ENCODE data around the gene MGAT5.

The MGAT5 gene

DNA sequence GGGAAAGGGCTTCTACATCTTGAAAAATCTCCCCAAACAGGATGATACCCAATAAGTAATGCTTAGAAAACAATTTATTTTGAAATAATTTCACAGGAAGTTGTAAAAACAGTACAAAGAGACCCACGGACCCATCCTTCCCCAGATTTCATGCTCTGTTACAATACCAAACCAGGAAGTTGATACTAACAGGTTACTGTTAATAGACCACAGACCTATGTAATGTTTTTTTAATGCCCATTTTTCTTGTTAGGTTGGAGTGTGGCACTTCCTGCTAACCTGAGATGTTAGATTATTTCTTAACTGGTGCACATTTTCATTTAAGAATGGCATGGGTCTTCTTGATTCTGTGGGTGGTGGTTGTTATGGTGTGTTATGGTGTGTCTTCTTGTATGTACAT, 21.4 kb upstream of the MGAT5 start:
- no peak for DNase-seq

DNA sequence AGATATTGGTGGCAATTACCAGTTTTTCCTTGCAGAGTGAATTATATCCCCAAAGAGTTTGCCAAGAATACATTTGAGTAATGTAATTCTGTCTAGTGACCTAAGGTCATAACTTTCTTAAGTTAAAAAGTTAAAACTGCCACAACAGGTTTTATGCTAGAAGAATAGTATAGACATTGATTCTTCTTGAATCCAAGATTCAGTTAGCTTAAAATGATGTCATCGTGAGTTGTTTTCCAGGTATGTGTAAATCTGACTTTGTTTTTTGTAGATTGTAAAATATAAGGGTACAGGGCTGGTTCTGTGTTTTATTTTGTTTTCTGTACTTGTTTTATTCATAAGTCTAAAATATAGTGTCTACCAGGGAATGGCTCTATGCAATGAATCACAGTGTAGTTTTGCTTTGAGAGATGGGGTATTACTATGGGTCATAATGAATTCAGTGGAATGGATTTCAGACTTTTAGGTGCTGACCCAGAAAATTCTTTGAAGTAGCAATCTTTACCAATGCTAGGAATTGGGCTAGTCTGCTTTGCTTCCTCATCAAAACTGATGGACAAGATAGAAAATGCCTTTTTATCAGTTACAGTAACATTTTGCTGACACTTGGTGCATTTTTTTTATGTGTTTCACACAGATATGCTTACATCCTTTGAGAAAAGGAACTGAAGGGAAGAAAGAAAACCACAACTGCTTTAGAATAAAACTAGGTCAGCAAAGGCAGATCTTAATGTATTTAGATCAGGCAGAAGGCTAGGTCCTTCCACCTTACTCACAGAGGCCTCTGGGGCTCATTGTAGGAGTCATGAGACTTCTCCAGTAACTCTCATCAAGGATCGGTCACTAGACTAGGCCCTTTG, 20.8 kb upstream of the MGAT5 start:
- DNase-seq = no peak

DNA sequence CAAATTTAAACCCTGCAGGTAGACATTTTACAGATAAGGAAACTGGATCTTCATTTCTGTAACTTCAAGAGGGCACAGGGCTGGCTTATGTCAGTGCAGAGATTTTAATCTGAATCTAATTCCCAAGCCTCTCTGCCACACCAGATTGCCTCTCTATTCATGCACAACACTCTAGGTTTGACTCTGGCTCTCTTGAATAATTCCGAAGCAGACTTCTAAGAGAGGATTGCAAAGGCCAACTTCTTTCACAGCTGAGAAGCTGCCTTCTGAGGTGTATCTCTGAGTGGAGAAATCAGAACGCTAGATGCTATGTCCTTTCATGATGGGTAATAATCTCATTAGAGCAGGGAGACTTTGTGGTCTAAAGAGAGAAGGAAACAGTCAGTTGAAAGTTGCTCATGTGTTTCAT, 20.1 kb upstream of the MGAT5 start:
- DNase-seq = no peak

DNA sequence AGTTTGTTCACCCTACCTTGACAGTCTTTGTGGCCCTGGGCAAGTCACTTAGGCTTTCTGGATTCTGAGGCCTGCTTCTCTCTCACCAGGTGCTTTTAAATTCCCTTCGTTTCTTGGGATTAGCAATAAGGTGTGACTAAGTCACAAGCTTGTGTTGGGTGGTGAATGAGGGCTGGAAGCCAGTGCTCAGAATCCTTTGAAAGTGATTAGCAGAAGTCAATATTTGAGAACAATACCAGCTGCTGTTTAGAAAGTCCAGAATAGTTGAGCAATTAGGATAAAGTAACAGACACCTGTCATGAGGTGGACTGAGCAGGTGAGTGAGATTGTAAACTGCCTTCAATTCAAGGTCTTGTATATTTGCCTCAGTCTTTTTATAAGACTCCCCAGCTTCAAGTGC, 19.3 kb upstream of the MGAT5 start:
- no peak for DNase-seq

DNA sequence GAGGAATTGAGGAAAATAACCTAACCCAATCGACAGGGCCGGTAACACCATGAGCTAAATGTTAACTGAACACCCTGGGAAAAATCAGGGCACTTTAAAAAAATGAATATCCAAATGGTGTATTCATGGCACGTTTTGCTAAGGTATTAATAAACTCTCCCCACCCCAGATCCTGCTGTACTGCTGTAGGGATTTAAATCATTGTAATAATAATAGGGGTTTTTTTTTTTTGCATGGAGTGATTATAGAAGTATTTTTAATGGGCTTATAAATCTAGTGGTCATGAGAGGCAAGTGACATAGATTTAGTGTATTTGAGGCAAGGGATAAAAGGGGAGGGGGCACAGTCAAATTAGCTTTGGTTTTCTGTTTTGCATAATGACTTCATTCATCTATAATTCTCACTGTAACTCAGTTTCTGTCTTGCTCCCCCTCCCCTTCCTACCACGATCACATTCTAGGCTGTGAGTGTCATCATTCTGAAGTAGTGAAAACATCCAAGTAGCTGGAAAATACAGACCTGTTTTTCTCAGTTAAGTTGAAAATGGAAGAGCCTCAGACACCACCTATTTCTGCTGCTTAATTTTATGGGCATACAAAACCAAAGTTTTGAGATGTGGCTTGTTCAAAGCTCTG, 18.2 kb upstream of the MGAT5 start:
- DNase-seq = no peak

DNA sequence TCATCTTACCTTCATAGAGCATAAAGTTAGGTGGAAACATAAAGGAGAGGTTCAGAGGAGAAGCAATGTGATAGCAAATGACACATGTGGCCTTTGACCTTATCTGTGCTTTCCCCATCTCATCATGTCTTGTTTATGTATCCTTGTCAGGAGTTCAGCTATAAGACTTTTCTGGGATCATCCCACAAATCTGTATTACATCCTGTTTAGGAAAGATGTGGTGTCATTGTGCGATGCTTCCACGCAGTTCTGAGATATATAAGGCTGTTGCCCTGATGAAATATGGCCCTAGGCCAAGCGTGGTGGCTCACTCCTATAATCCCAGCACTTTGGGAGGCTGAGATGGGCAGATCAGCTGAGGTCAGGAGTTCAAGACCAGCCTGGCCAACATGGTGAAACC, 15.5 kb upstream of the MGAT5 start:
- no peak for DNase-seq

DNA sequence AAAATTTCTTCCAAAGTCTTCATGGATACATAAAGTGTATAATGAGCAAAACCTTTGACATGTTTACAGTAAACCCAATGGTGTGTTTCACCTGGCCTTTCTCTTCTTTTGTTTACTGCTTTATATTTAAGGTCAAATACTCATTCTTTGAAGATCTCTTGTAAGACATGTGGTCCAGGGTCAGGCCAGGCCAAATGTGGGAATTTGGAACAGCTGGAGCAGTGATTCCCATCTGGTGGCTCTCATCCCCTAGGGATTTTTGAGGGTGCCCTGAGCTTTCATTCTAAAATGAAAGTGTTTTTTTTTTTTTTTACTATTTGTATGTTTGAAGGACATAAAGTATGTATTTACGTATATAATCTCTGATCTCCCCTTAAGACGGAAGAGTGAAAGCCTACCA, 13.8 kb upstream of the MGAT5 start:
- DNase-seq = no peak

DNA sequence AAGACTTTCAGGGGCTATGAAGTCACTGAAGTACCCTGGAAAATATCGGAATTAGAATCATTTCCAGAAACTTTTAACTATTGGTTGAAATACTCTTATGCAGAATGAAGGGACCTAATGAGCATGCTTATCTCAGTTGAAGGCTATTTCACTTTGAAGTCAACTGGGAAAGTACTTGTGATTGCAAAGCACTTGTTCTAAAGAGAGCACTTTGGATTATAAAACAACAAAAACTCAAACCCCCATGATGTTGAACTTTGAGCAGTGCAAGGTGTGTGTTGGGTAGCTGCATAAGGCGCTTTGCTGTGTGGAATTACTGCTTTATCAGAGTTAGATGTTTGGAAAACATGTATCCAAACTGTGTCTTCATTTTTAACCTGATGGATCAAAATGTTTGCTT, 12.0 kb upstream of the MGAT5 start:
- no peak for DNase-seq

DNA sequence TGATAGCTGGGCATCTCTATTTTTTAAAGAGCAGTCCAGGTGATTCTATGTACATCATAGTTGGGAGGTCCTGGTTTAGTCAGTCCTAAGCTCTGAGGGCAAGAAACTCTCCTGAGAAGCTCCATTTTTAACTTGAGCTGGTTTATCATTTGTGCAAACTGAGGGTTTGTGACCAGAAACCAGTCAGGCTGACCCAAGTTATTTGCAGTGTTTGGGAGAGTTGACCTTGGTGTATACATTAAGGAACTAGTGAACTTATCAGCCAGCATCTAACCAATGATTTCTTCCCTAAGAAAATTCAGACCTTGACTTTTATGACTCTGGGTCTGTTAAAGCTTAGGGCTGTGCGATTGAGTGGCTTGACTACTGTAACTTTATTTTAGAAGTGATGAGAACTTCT, 10.6 kb upstream of the MGAT5 start:
- no peak for DNase-seq

DNA sequence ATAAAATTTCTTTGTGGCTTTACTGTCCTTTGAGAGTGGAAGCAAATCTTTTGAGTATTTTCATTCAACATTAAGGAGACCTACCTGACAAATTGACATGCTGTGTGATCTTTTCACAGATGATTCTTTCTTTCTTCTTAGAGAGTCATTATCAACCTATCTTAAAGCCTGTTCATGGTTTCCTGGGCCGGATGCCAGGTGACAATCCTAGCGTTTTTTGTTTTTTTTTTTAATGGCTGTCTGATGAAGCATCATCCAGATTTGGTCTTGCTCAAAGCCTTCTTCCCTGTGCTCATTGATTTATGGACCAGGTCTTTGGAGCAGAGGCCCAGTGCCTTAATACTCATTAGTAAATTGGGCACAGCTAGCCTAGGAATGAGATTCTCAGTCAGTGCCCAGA, 9.8 kb upstream of the MGAT5 start:
- no peak for DNase-seq

DNA sequence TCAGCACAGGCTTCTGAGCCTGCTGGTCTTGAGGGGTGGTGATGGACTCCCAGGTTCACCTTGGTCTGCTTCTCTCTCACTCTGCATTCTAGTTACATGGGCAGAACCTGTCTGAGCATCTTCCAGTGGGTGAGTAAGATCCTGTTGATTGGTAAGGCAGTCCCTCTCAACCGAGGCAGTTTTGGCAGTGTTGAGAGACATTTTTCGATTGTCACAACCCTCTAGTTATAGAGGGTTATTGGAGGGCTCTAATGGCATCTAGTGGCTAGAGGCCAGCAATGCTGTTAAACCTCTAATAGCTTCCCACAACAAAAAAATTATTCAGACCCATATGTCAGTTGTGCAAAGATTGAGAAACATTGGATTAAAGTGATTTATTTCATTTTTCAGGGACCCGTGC, 9.3 kb upstream of the MGAT5 start:
- DNase-seq = no peak

DNA sequence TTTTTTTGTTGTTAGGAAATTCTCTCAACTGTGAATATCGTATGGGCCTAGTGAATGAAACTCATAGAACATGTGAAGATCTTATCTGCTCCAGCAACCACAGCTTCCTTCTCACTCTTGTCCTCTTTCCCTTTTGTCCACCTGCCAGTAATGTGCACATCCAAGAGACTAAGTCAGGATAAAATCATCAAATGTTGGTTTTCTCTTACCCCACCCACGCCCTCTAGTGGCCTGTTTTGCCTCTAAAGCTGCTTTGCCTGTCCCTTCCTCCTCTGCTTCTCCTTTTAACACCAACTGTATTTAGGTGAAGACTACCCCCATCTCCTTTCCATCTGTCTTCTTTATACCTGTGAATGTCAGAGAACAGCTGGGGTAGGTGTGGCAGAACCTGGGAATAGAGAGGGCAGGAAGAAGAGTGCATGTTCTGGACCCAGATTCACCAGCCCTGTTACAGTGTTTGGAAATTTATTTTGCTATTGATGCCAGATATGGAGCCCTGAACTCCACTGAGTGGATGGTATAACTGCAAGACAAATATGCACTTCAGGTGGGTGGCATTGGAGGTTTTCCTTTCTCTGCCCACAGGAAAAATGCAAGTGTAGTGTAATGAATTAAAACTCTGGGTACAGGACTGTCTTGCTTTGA, 8.4 kb upstream of the MGAT5 start:
- DNase-seq = peak in 1 of 2 experiments; percentile 21

DNA sequence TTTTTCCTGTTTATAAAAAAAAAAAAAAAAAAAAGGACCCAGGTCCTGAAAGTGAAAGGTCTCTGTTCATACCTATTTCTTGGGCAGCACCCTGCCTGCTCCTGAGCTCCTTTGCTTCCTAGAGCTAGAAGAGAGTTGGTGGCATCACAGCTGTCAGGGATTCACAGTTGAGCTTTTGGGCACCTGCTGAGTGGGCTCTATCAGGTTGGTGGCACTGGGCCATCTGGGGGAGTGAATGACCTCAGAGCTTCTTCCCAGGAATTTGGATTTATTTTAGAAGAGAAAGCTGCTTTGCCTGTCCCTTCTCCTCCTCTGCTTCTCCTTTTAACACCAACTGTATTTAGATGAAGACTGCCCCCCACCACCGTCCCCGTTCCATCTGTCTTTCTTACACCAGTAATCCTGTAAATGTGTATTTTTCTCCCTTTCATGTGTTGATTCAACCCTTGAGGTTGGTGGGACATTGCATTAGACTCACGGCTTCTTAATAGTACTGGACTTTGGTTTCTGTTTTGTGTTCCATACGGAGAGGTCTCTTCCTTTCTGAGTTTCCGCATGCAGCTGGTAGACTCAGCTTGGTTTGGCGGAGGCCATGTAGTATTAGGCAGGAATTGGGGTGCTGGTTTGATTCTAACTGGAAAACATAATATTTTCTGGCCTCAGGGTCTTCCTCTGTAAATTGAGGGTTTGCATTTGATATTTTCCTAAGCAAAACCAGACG, 7.6 kb upstream of the MGAT5 start:
- no peak for DNase-seq

DNA sequence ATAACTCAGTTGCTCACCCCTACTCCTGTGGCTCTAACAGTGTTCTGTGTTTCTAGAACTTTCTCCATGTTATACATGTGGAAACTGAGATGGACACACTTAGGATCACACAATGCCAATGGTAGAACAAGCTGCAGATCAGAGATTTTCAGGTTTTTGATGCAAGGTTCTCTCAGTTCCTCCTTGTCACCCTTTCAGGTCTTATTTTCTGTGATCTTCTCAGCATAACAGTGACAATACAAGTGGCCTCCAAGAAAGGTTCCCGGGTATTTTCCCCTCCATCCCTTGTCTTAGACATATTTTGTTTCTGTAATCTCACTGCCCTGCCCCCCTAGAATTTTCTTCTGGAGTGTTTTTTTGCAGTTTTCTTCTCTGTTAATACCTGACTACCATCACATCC, 6.2 kb upstream of the MGAT5 start:
- DNase-seq = no peak

DNA sequence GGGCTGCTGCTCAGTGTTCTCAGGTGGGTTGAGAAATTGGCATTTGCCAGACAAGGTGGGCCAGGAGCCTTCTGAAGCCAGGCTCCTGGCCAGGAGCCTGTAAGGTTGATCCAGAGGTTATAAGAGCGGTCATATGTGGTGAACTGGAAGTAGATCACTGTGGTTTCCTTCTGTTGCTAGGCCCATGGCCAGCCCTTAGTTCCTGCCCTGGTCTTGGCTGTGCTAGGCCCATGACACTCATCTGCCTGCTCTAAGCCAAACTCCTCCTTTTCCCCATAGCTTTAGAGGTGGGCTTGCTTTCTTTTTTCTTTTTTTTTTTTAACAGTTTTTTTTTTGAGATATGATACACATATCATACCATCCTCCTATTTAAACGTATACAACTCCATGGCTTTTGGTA, 5.0 kb upstream of the MGAT5 start:
- DNase-seq = no peak

DNA sequence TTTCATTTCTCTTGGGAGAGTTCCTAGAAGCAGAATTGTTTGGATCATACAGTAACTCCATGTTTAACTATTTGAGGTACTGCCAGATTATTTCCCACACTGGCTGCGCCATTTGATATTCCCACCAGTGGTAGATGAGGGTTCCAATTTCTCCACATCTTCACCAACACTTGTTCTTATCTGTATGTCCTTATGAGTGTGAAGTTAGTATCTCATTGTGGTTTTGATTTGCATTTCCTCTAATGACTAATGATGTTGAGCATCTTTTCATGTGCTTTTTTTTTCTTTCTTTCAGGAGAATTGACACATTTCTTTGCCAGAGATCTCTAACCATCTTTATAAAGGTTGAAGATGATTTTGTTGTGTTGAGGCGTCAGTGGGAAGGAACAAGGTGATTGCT, 4.1 kb upstream of the MGAT5 start:
- DNase-seq = no peak

DNA sequence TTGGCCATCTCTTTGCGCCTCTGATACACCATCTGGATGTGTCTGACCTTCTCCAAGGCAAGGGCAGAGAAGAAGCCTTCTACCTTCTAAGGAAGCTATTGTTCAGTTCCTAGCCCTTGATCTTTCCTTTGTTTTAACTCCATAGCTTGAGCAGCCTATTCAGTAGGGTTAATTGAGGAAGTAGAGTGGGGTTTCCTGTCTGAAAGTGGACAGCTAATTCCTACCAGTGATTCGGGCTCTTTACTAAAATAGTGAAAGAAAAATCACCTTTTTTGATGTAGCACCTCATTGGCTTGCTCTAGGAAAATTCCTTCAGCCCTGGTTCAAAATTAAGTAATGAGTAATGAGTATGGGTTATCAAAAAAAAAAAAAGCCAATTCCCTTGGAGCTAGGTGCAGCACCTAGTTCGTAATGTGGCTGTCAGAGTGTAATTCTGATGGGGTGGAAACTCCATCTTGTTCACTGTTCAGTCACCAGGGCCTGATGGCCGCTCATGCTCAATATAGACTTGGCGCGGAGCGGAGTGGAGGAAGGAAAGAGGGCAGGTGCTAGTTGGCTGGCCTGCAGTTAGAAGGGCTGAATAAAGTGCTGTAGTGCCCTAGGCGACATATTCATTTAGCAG, 2.9 kb upstream of the MGAT5 start:
- no peak for DNase-seq

DNA sequence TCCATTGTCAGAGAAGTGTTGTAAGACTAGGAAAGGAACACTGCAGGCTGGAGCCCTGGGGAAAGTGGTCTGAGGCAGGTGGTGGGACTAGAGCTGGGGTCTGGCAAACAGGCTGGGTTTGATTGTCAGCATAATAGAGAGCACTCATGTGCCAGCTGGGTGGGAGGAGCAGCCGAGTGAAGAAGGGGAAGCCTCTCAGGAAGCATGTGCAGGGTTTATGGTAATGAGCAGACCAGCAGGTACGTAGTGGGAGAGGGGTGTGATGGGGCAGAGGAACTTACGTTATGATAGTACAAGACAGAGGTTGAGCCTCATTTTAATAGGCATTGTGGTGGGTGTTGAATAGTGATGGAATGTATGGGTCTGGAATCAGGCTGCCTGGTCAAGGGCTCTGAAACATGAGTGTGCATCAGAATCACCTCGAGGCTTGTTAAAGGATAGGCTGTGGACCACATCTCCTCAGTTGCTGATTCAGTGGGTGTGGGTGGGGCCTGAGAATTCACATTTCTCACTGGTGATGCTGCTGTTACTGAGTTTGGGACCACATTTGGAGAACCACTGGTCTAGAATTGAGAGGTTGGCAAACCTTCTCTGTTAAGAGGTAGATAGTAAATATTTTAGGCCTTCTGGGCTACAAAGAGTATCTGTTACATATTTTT, 1.7 kb upstream of the MGAT5 start:
- no peak for DNase-seq

DNA sequence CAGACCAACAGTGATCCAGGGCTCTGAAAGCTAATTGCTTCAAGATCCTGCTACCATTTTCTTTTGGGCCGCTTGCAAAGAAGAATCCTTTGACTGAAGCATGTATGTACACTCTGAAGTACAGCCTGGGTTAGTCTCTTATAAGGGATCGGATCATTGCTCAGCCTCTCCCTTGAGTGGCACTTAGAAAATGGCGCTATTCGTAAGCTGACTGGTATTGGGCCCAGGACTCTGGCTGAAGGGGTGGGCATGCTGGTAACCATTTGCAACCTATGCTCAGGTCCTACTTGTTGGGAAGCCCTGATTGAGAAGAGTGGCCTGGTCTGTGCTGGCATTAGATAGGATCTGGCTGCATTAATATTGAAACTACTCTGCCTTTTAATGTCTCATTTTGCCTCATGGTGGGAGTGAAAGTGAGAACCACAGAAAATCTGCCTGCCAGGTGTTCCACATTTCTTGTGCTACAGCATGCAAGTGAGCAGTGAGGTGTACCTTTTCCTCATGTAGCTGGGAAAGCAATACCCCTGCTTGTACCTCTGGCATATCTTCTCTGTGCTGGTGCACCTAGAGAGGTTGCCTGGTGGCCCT, 661 bp upstream of the MGAT5 start:
- no peak for DNase-seq

DNA sequence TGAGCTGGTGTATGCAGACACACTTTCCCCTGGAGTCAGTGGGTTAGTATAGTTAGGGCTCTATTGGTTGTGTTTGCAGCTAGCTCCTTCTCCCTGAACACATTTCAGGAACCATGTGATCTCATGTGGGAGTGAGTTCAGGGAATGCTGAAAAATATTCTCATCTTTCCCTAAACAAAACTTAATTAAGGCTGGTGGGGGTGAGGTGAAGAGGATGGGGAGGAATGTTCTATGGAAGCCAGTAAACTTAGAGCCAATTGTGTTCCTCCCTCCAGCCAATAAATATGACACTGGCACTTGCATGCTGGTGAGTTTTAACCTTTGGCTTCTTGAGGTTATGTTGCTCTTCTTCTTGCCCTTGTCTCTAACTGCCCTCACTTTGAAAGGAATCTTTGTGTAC, 952 bp downstream of the MGAT5 start:
- no peak for DNase-seq

DNA sequence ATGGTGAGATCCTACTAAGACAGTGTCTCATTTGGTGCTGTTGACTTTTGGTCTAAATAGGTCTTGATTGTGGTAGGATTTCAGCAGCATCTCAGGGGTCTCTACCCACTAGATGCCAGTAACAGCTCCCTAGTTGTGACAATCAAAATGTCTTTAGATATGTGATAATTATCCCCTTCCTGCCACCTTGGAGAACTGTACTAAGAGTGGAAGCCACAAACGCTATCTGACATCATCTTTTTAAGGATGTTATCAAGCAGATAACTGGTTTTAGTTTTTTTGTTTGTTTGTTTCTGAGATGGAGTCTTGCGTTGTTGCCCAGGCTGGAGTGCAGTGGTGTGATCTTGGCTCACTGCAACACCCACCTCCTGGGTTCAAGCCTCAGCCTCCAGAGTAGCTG, 3.1 kb downstream of the MGAT5 start:
- DNase-seq = no peak

DNA sequence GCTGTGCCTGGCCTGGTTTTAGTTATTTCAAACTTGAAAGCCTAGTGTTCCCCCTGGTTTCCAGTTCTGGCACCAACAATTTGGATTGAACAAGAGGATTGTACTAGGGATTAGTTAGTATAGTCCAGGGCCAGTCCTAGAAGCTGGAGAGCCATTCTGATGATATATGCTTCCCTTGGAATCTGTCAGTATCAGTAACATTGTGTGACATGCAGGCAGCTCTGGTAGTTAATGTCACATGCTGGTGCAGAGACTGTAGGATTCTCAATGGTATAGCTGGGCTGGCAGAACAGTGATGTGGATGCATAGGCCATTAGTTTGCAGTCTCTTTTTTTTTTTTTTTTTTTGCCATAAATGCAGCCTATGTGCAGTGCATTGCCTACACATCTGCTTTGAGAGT, 3.6 kb downstream of the MGAT5 start:
- no peak for DNase-seq
